Purkinje cell (primary cell): ENCODE measurements around the gene ARHGEF35. TPM values are rescaled to one million over a fixed set of nuclear protein-coding genes. Genes with fewer than 3 reads are reported as not detected.

Source experiments
- polyA plus RNA-seq: library from polyadenylated mRNA; unstranded; fragments of >200 nt; fragmentation: Nextera tagmentation; gene quantifications from 2 replicates; pipeline ENCODE4 v1.2.1, GENCODE V29; 2014

Gene ARHGEF35
- not detected in 2 replicates for polyA plus RNA-seq

DNA sequence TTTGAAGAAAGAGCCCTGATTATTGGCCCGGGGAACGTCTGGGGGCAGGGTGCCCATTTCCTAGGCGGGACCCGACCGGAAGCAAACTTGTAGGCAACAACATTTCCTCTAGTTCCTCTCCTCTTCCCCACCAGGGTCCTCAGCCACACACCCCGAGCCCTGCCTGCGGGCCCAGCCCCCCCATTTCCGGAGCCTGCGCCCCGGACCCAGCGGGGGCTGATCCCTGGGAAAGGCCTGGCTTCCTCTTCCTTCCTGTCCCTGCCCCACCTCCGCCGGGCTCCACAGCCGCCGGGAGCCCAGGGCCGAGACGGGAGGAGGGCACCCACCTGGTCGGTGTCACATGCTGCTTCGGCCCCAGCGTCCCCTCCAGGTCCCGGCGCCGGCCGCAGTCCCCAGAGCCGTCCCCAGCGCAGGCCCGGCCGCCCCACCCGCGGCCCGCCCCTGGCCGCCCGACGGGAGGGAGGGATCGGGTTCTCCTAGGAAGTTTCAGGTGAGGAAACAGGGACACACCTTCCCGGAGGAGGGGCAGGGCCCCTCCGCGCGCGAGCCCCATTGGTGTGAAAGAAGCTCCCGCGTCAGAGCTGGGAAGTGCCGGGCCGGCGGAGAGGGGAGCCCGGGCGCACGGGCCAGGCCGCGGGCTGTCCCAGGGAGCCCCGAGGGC is at the start of gene ARHGEF35:
TSS of gene ARHGEF35 (minus strand) at position 622 of the 661 bp plus-strand sequence. CDS start 7,450 bp downstream, outside the sequence.

DNA sequence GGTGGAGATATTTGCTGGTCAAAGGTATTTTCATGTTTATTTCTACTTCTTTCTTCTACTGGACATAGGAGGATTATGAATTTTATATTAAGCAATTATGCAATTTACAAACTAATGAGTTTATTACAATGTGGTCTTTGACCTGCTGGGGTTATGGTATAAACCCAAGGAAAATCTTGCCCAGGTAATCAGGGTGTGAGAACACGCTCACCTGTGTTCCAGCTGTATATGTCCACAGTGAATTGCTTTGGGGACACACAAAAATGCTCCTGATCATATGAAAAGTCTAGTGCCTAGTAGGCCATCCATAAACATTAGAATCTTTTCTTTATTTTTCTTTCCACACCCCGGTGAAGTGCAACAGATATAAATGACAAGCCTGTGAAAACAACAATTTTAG is 43.7 kb upstream of the ARHGEF35 start, which contains the start of gene OR2A42:
TSS of gene OR2A42 (minus strand) at position 241 of the 400 bp plus-strand sequence. CDS start 6,762 bp downstream, outside the sequence.

DNA sequence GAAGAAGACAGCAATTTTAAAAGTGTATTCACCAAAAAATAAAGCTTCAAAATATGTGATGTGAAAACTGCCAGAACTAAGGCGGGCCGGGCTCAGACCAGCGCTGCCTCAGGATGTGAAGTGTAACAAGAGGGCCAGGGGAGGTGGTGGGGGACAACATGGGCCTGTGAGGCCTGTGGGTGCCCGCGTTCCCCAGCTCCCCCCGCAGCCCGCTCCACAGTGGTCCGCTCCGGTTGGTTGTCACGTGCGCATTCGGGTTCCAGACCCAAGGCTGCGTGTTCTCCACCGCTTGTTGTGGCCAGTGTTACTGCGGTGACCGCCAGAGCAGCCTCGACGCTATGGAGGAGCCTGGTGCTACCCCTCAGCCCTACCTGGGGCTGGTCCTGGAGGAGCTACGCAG is 12.5 kb downstream of the ARHGEF35 start, which contains the start of gene CTAGE4:
TSS of gene CTAGE4 (plus strand) at position 301 of the 400 bp plus-strand sequence. CDS start at position 339, 38 bp downstream.

Other genes with a start within 250 kb of the ARHGEF35 start
- not detected in 2 replicates for gene OR2F1, start 241.0 kb downstream of the ARHGEF35 start, polyA plus RNA-seq
- gene OR6B1, start 195.5 kb downstream of the ARHGEF35 start, polyA plus RNA-seq = not detected in 2 replicates
- not detected in 2 replicates for gene OR2A5, start 146.9 kb downstream of the ARHGEF35 start, polyA plus RNA-seq
- gene OR2A25, start 126.0 kb downstream of the ARHGEF35 start, polyA plus RNA-seq = not detected in 2 replicates
- gene OR2A12, start 109.6 kb downstream of the ARHGEF35 start, polyA plus RNA-seq = not detected in 2 replicates
- not detected in 2 replicates for gene OR2A2, start 86.2 kb downstream of the ARHGEF35 start, polyA plus RNA-seq
- not detected in 2 replicates for gene OR2A14, start 72.7 kb downstream of the ARHGEF35 start, polyA plus RNA-seq
- not detected in 2 replicates for gene CTAGE4, start 12.4 kb downstream of the ARHGEF35 start, polyA plus RNA-seq
- not detected in 2 replicates for gene OR2A42, start 43.8 kb upstream of the ARHGEF35 start, polyA plus RNA-seq
- gene OR2A7, start 69.0 kb upstream of the ARHGEF35 start, polyA plus RNA-seq = not detected in 2 replicates
- gene CTAGE8, start 73.5 kb upstream of the ARHGEF35 start, polyA plus RNA-seq = not detected in 2 replicates
- not detected in 2 replicates for gene OR2A1, start 116.6 kb upstream of the ARHGEF35 start, polyA plus RNA-seq
- not detected in 2 replicates for gene ARHGEF5, start 159.6 kb upstream of the ARHGEF35 start, polyA plus RNA-seq
- gene NOBOX, start 207.9 kb upstream of the ARHGEF35 start, polyA plus RNA-seq = not detected in 2 replicates